ENCODE results near the gene GADL1. TPM values are rescaled to one million over a fixed set of nuclear protein-coding genes. Genes with fewer than 3 reads are reported as not detected.

GADL1 gene
- total RNA-seq, 1 experiment from 2014 or later, result not detected

GRCh38 chr3:30761374-30761773 lies 133.1 kb downstream of the GADL1 start:
- TF ChIP-seq ZBTB33 (IDR thresholded peaks at IDR 0.05; ENCODE audit: extremely low read depth, insufficient replicate concordance, low read length), result no peak
- TF ChIP-seq CEBPB (IDR thresholded peaks at IDR 0.05; ENCODE audit: low read depth), result no peak
- TF ChIP-seq CBX3 (IDR thresholded peaks at IDR 0.05; ENCODE audit: low read depth), result no peak
- no peak for TF ChIP-seq FOSL1 (IDR thresholded peaks at IDR 0.05; ENCODE audit: low read depth)
- no peak for TF ChIP-seq YY1 (IDR thresholded peaks at IDR 0.05; ENCODE audit: extremely low read depth, insufficient replicate concordance, low read depth, low read length)
- no peak for TF ChIP-seq POLR2AphosphoS5 (IDR thresholded peaks at IDR 0.05; ENCODE audit: low read depth, low read length)
- TF ChIP-seq TCF7L2 (IDR thresholded peaks at IDR 0.05; ENCODE audit: borderline replicate concordance, extremely low read depth, insufficient read depth, insufficient read length), result no peak
- TF ChIP-seq RAD21 (IDR thresholded peaks at IDR 0.05; ENCODE audit: low read depth), result no peak
- no peak for TF ChIP-seq JUND (IDR thresholded peaks at IDR 0.05)
- TF ChIP-seq EZH2 (IDR thresholded peaks at IDR 0.05), result no peak
- TF ChIP-seq POLR2A (IDR thresholded peaks at IDR 0.05; ENCODE audit: borderline replicate concordance, extremely low read depth, insufficient read depth, insufficient read length), result no peak
- no peak for TF ChIP-seq EGR1 (IDR thresholded peaks at IDR 0.05; ENCODE audit: low read depth)
- TF ChIP-seq ELF1 (IDR thresholded peaks at IDR 0.05; ENCODE audit: borderline replicate concordance, low read depth), result no peak
- no peak for TF ChIP-seq ATF3 (IDR thresholded peaks at IDR 0.05)
- TF ChIP-seq MAX (IDR thresholded peaks at IDR 0.05), result no peak
- TF ChIP-seq EZH2phosphoT487 (IDR thresholded peaks at IDR 0.05; ENCODE audit: borderline replicate concordance), result no peak
- no peak for TF ChIP-seq ZNF274 (IDR thresholded peaks at IDR 0.05; ENCODE audit: low read depth, low read length)
- no peak for TF ChIP-seq SRF (IDR thresholded peaks at IDR 0.05; ENCODE audit: low read depth)
- no peak for TF ChIP-seq CTCF (IDR thresholded peaks at IDR 0.05 in 2 of 3, conservative IDR thresholded peaks at IDR 0.05 in 1 of 3; ENCODE audit: borderline replicate concordance in 1 of 3, insufficient read depth in 1 of 3, low read depth in 2 of 3, low read length in 2 of 3)
- no peak for TF ChIP-seq SIN3A (IDR thresholded peaks at IDR 0.05; ENCODE audit: low read depth)
- POLR2A ChIA-PET, result no interaction called here
- no peaks in the 10 kb centered on the region for H3K27me3 ChIP-seq (ENCODE audit: insufficient read depth, low read length)
- no peak for ATAC-seq
- H3K27ac ChIP-seq (ENCODE audit: low read depth, low read length), result no peak overlapping the region
- no peaks in the 10 kb centered on the region for H3K36me3 ChIP-seq (ENCODE audit: control insufficient read depth in 1 of 2, insufficient read depth in 2 of 2, low read length in 2 of 2)
- H3K79me2 ChIP-seq (ENCODE audit: insufficient read depth, low read length), result no peaks in the 10 kb centered on the region
- CTCF ChIA-PET, result interaction anchor here (2.1 to 2.3 kb wide), 2 partner anchors 9 kb away, joined by 6 to 7 read pairs; no protein-coding TSS in a partner anchor
- DNase-seq (ENCODE audit: low read depth, low spot score), result no peak
- no peaks in the 10 kb centered on the region for H4K20me1 ChIP-seq (ENCODE audit: insufficient read depth)
- no peak overlapping the region for H3K9ac ChIP-seq (ENCODE audit: low read length)
- BruUV-seq (replicated peaks), result no TSS peak
- no peak overlapping the region for H3K4me3 ChIP-seq (replicated peaks in 1 of 2; ENCODE audit: low read depth in 1 of 2, low read length in 2 of 2)
- intact Hi-C loops (cut with micrococcal nuclease), result no loop called here
- H3K9me3 ChIP-seq (ENCODE audit: control insufficient read depth in 1 of 2, insufficient read depth in 1 of 2, low read depth in 1 of 2, low read length in 2 of 2), result no peaks in the 10 kb centered on the region
- H2AFZ ChIP-seq (ENCODE audit: low read depth, low read length, poor library complexity, severe bottlenecking), result no peak overlapping the region
- H3K9me2 ChIP-seq (ENCODE audit: insufficient read depth), result no peaks in the 10 kb centered on the region
- H3K4me2 ChIP-seq (ENCODE audit: low read length), result no peak overlapping the region
- RAD21 ChIA-PET (ENCODE audit: low non-redundant PET in 1 of 2, low total read pairs in 2 of 2, uncharacterized antibody in 2 of 2, unreplicated experiment in 2 of 2), result no interaction called here
- no peaks in the 10 kb centered on the region for H3K4me1 ChIP-seq (ENCODE audit: control insufficient read depth in 1 of 2, insufficient read depth in 2 of 2, low read length in 2 of 2)
